ENCODE measurements around the gene MTX1. TPM values are rescaled to one million over a fixed set of nuclear protein-coding genes. Genes with fewer than 3 reads are reported as not detected.

Gene MTX1
- total RNA-seq, 4 donors from 2014 or later = 34.1 to 52.8 (median 38.0) TPM

- H3K4me3 ChIP-seq = peak within 1 kb of the TSS; percentile 71 to 90 (median 84)
- H3K9me3 ChIP-seq = no peaks in the 10 kb centered on the region
- H3K36me3 ChIP-seq = peaks cover 0 to 26% (median 23%) of the 10 kb centered on the region in 4 donors
- TF ChIP-seq POLR2A (IDR thresholded peaks at IDR 0.05; ENCODE audit: low read depth) (peak; percentile 54), EP300 (IDR thresholded peaks at IDR 0.05) (no peak), CTCF (IDR thresholded peaks at IDR 0.05) (peak; percentile 94 to 99 (median 96)), POLR2AphosphoS5 (IDR thresholded peaks at IDR 0.05) (peak; percentile 93 to 98)
- peaks cover 0 to 24% (median 14%) of the 10 kb centered on the region in 4 donors for H3K27me3 ChIP-seq
- DNase-seq (ENCODE audit: extremely low spot score) = peak; percentile 97
- H3K4me1 ChIP-seq = peaks cover 26 to 61% (median 44%) of the 10 kb centered on the region in 4 donors
- H3K27ac ChIP-seq (replicated peaks in 1 of 4) = peak within 1 kb of the TSS; percentile 91 to 97 (median 94)
- intact Hi-C loops (cut with DNase I) = loop anchor here (5.0 kb wide), 1 partner anchor 46 kb away; the partner anchor contains the start of gene EFNA1
- WGBS = under 1% methylated on average over 21 of the region's 57 CpGs
These were observed 35.6 kb upstream of the MTX1 start, which contains the start of gene KRTCAP2 for GRCh38 chr1:155172732-155173477. Gene KRTCAP2 (minus strand): TSS chr1:155173304. CDS start chr1:155173224, 80 bp downstream.

- TF ChIP-seq POLR2AphosphoS5 (IDR thresholded peaks at IDR 0.05) (no peak), CTCF (IDR thresholded peaks at IDR 0.05) (peak in 1 of 3 experiments; percentile 12)
- peak; percentile 55 for DNase-seq (ENCODE audit: extremely low spot score)
- H3K9me3 ChIP-seq = no peaks in the 10 kb centered on the region
- H3K27me3 ChIP-seq = peaks cover 0 to 24% (median 14%) of the 10 kb centered on the region in 4 donors
- peak within 1 kb of the TSS; percentile 91 to 97 (median 94) for H3K27ac ChIP-seq (replicated peaks in 1 of 4)
- H3K36me3 ChIP-seq = peaks cover 0 to 24% (median 22%) of the 10 kb centered on the region in 4 donors
- intact Hi-C loops (cut with DNase I) = loop anchor here (5.0 kb wide), 1 partner anchor 46 kb away; the partner anchor contains the start of gene EFNA1
- 3% methylated on average over 31 of the region's 38 CpGs for WGBS
- peak within 1 kb of the TSS; percentile 71 to 90 (median 84) for H3K4me3 ChIP-seq
- H3K4me1 ChIP-seq = peaks cover 26 to 57% (median 39%) of the 10 kb centered on the region in 4 donors
These were observed 34.8 kb upstream of the MTX1 start, which contains the start of gene TRIM46 for GRCh38 chr1:155173478-155174323. Gene TRIM46 (plus strand): TSS chr1:155173849. CDS start chr1:155173967, 118 bp downstream.

- intact Hi-C loops (cut with DNase I) = loop anchor here (5.0 kb wide), 2 partner anchors 47 to 418 kb away; partner anchors contain the start of gene EFNA1
- Histone ChIP-seq H3K4me3 (peak overlapping the region; percentile 71 to 90 (median 84)), H3K4me1 (peaks cover 26 to 57% (median 39%) of the 10 kb centered on the region in 4 donors), H3K27ac (replicated peaks in 1 of 4) (peak overlapping the region in 1 of 4 donors; percentile 14), H3K9me3 (no peaks in the 10 kb centered on the region), H3K36me3 (peaks cover 0 to 16% (median 15%) of the 10 kb centered on the region in 4 donors), H3K27me3 (peaks cover 0 to 24% (median 14%) of the 10 kb centered on the region in 4 donors)
- WGBS = 14% methylated on average over 21 of the region's 35 CpGs
- TF ChIP-seq POLR2A (IDR thresholded peaks at IDR 0.05; ENCODE audit: low read depth) (no peak), EP300 (IDR thresholded peaks at IDR 0.05) (no peak), POLR2AphosphoS5 (IDR thresholded peaks at IDR 0.05) (no peak)
- DNase-seq (ENCODE audit: extremely low spot score) = peak; percentile 84
These were observed 33.9 kb upstream of the MTX1 start for GRCh38 chr1:155174324-155175280.

GRCh38 chr1:155175281-155175926 is 33.1 kb upstream of the MTX1 start:
- Histone ChIP-seq H3K9me3 (no peaks in the 10 kb centered on the region), H3K27ac (replicated peaks in 1 of 4) (no peak overlapping the region), H3K36me3 (peaks cover 0 to 11% (median 8%) of the 10 kb centered on the region in 4 donors), H3K4me1 (peaks cover 26 to 57% (median 39%) of the 10 kb centered on the region in 4 donors), H3K27me3 (peaks cover 0 to 24% (median 14%) of the 10 kb centered on the region in 4 donors), H3K4me3 (no peak overlapping the region)
- TF ChIP-seq POLR2A (IDR thresholded peaks at IDR 0.05; ENCODE audit: low read depth) = no peak
- no peak for TF ChIP-seq POLR2AphosphoS5 (IDR thresholded peaks at IDR 0.05)
- no peak for TF ChIP-seq EP300 (IDR thresholded peaks at IDR 0.05)
- TF ChIP-seq CTCF (IDR thresholded peaks at IDR 0.05) = no peak
- 86% methylated on average over 10 of the region's 12 CpGs for WGBS
- intact Hi-C loops (cut with DNase I) = loop anchor here (5.0 kb wide), 1 partner anchor 417 kb away; no protein-coding TSS in a partner anchor
- peak; percentile 64 for DNase-seq (ENCODE audit: extremely low spot score)

All from esophagus muscularis mucosa (tissue), 4 donors.